K562 (cell line): ENCODE results near the gene PCNX3. TPM values are rescaled to one million over a fixed set of nuclear protein-coding genes. Genes with fewer than 3 reads are reported as not detected.

ENCODE experiments used
- C11orf30 ChIP-seq: fragments of 450-650 bp; IDR thresholded peaks from 2 replicates; pipeline ENCODE4 v1.6.1; 2016; ENCODE audit warnings: low read depth, mild to moderate bottlenecking
- CXXC5 ChIP-seq: fragments of 250-450 bp; sonication (Bioruptor Pico); IDR thresholded peaks from 2 replicates; pipeline ENCODE4 v1.8.0; 2022; ENCODE audit warnings: inconsistent platforms, mild to moderate bottlenecking, moderate library complexity
- HOXB6 ChIP-seq: fragments of 250-450 bp; sonication (Bioruptor Pico); IDR thresholded peaks from 2 replicates; pipeline ENCODE4 v1.5.1; 2022; ENCODE audit warnings: mild to moderate bottlenecking, borderline replicate concordance
- KAT2B ChIP-seq: IDR thresholded peaks from one replicate; pipeline ENCODE4 v1.6.1; 2012; ENCODE audit warnings: low read depth, mild to moderate bottlenecking, control low read depth, inconsistent platforms, low read length, moderate library complexity
- NFATC3 ChIP-seq: fragments of 450-650 bp; IDR thresholded peaks from 2 replicates; pipeline ENCODE4 v1.6.1; 2017; ENCODE audit warnings: mild to moderate bottlenecking
- NFRKB ChIP-seq: fragments of 450-650 bp; IDR thresholded peaks from 2 replicates; pipeline ENCODE4 v1.6.1; 2016; ENCODE audit warnings: low read depth
- NR1H2 ChIP-seq: sonication (generic); formaldehyde crosslinking; IDR thresholded peaks from 2 replicates; pipeline ENCODE4 v1.4.0; 2020; ENCODE audit warnings: mild to moderate bottlenecking, missing genetic modification reagents
- RBM14 ChIP-seq: fragments of 200-400 bp; formaldehyde crosslinking; IDR thresholded peaks from 2 replicates; pipeline ENCODE4 v1.6.1; 2018; ENCODE audit warnings: low read depth, mild to moderate bottlenecking, low read length, moderate library complexity, borderline replicate concordance; ENCODE audit not compliant: insufficient read depth
- RBM34 ChIP-seq: fragments of 200-400 bp; formaldehyde crosslinking; IDR thresholded peaks from 2 replicates; pipeline ENCODE4 v1.6.1; 2018; ENCODE audit warnings: low read length, borderline replicate concordance; ENCODE audit not compliant: insufficient read depth
- SIRT6 ChIP-seq: IDR thresholded peaks from one replicate; pipeline ENCODE4 v1.6.1; 2012; ENCODE audit warnings: low read depth, mild to moderate bottlenecking, control low read depth, inconsistent platforms, low read length, moderate library complexity
- SMAD1 ChIP-seq: fragments of 150-350 bp; IDR thresholded peaks from 2 replicates; pipeline ENCODE4 v1.6.1; 2014; ENCODE audit warnings: low read length, low read depth; ENCODE audit not compliant: partially characterized antibody
- SNIP1 ChIP-seq: fragments of 450-650 bp; IDR thresholded peaks from 2 replicates; pipeline ENCODE4 v1.7.1; 2017; ENCODE audit warnings: low read depth, mild to moderate bottlenecking
- SOX6 ChIP-seq: fragments of 450-650 bp; IDR thresholded peaks from 2 replicates; pipeline ENCODE4 v1.6.1; 2014; ENCODE audit warnings: mild to moderate bottlenecking
- USF2 ChIP-seq: sonication (generic); formaldehyde crosslinking; IDR thresholded peaks from 2 replicates; pipeline ENCODE4 v1.5.0; 2020; ENCODE audit warnings: missing genetic modification reagents
- ZBTB2 ChIP-seq: fragments of 450-650 bp; IDR thresholded peaks from 2 replicates; pipeline ENCODE4 v1.6.1; 2016; ENCODE audit warnings: antibody characterized with exemption
- ZBTB5 ChIP-seq: fragments of 450-650 bp; IDR thresholded peaks from 2 replicates; pipeline ENCODE4 v1.6.1; 2017; ENCODE audit warnings: antibody characterized with exemption
- ZEB2 ChIP-seq: fragments of 450-650 bp; IDR thresholded peaks from 2 replicates; pipeline ENCODE4 v1.6.1; 2016
- ZFP1 ChIP-seq: fragments of 450-650 bp; formaldehyde crosslinking; IDR thresholded peaks from 2 replicates; pipeline ENCODE4 v1.4.0; 2020; ENCODE audit warnings: mild to moderate bottlenecking, mixed read lengths
- ZNF134 ChIP-seq: fragments of 250-450 bp; sonication (Bioruptor Pico); conservative IDR thresholded peaks from 2 replicates; pipeline ENCODE4 v1.4.0; 2020
- ZNF707 ChIP-seq: fragments of 250-450 bp; sonication (Bioruptor Pico); conservative IDR thresholded peaks from 2 replicates; pipeline ENCODE4 v1.8.0; 2022; ENCODE audit warnings: inconsistent platforms, mild to moderate bottlenecking, moderate library complexity
- polyA plus RNA-seq, 8 experiments: library from polyadenylated mRNA; depleted of rRNA in 4 of 8; stranded (reverse) in 5 of 8; unstranded in 3 of 8; fragments of >200 nt; fragmentation: Nextera tagmentation in 2 of 8; fragmentation: Illumina TruSeq in 1 of 8; extraction: Ambion mirVana in 2 of 8; extraction: Trizol in 1 of 8; gene quantifications; 2 replicates each; pipeline versions ENCODE4 v1.2.1 to v1.2.3, GENCODE V29; 2011 to 2014; ENCODE audit warnings: inconsistent platforms in 1 of 8, missing spikeins in 1 of 8
- total RNA-seq, 7 experiments: library from RNA; depleted of rRNA in 6 of 7; stranded (reverse); fragments of >200 nt in 6 of 7; fragmentation: Illumina TruSeq in 2 of 7; extraction: Trizol in 2 of 7; gene quantifications; 2 replicates each; pipeline versions ENCODE4 v1.2.1 to v1.2.3, GENCODE V29; 2011 to 2021; ENCODE audit warnings: low replicate concordance in 1 of 7
- TF ChIP-seq, protein P1 (sequence below): fragments of 250-450 bp; sonication (Bioruptor Pico); IDR thresholded peaks from 2 replicates; pipeline ENCODE4 v1.6.1; 2021; ENCODE audit warnings: mild to moderate bottlenecking
- TF ChIP-seq, protein P2 (sequence below), 3 experiments: IDR thresholded peaks in 2 of 3; conservative IDR thresholded peaks in 1 of 3; 2 replicates each; pipeline ENCODE4 v1.5.1; 2011 to 2012; ENCODE audit warnings: low read length in 3 of 3, mild to moderate bottlenecking in 3 of 3, control low read depth in 2 of 3, improper control_type of control experiment in 1 of 3, inconsistent platforms in 1 of 3, low read depth in 1 of 3, mixed read lengths in 1 of 3, moderate library complexity in 1 of 3; ENCODE audit not compliant: insufficient read depth in 2 of 3

The PCNX3 gene
- total and polyA plus RNA-seq, 9 of the 15 experiments (the other 6 are each of a cell fraction or from before 2014, with no cell fraction given) = 0.11 to 47.8 (median 12.8) TPM

DNA sequence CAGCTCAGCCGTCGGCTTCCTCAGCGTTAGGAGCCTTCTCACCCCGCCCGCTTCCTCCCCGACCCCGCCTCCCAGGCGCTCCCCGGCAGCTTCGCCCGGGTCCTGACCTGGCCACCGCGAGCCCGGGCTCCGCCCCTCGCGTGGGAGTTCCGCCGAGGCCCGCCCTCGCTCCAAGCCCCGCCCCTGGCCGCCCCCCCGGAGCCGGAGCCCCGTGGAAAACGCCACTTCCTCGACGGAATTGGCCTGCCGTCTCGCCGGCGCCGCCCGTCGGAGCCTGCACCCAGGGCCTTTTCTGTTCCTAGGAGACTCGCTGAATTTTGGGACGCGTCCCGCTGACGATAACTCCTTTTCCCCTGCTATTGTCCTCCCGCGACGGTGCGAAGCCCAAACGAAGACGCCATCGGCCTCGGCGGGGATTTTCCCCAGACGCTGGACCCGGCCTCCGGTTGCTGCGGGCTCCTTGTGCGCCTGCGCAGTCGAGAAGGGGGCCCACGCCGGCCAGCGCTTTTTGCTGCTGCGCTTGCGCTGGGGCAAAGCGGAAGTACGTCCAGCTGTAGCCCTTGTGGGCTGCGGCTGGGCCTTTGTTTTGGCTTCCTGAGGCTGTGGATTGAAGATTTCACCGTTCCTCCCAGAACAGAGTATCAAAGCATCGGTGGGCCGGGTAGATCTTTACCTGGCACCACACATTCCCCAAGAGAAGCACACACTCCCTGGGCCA lies 37.1 kb downstream of the PCNX3 start (continued):
- TF ChIP-seq ZBTB5 (no peak), ZNF707 (CRISPR knock-in tag) (no peak), SIRT6 (no peak), NFRKB (no peak), ZFP1 (CRISPR knock-in tag) (no peak), ZNF134 (no peak), RBM34 (no peak), KAT2B (no peak), ZBTB2 (peak; percentile 98), SMAD1 (peak; percentile 31), NR1H2 (CRISPR knock-in tag) (no peak), SOX6 (peak; percentile 65; the same call in 1 of the 2 replicates), RBM14 (no peak), NFATC3 (no peak), HOXB6 (CRISPR knock-in tag) (no peak), C11orf30 (no peak), ZEB2 (no peak), CXXC5 (CRISPR knock-in tag) (peak; percentile 82), SNIP1 (no peak), USF2 (no peak)
- TF ChIP-seq, protein P1, sequence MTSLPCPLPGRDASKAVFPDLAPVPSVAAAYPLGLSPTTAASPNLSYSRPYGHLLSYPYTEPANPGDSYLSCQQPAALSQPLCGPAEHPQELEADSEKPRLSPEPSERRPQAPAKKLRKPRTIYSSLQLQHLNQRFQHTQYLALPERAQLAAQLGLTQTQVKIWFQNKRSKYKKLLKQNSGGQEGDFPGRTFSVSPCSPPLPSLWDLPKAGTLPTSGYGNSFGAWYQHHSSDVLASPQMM (CRISPR knock-in tag) = no peak
- TF ChIP-seq, protein P2, sequence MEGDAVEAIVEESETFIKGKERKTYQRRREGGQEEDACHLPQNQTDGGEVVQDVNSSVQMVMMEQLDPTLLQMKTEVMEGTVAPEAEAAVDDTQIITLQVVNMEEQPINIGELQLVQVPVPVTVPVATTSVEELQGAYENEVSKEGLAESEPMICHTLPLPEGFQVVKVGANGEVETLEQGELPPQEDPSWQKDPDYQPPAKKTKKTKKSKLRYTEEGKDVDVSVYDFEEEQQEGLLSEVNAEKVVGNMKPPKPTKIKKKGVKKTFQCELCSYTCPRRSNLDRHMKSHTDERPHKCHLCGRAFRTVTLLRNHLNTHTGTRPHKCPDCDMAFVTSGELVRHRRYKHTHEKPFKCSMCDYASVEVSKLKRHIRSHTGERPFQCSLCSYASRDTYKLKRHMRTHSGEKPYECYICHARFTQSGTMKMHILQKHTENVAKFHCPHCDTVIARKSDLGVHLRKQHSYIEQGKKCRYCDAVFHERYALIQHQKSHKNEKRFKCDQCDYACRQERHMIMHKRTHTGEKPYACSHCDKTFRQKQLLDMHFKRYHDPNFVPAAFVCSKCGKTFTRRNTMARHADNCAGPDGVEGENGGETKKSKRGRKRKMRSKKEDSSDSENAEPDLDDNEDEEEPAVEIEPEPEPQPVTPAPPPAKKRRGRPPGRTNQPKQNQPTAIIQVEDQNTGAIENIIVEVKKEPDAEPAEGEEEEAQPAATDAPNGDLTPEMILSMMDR (IDR thresholded peaks at IDR 0.05 in 2 of 3, conservative IDR thresholded peaks at IDR 0.05 in 1 of 3; ENCODE audit: insufficient read depth in 2 of 3, low read depth in 1 of 3, low read length in 3 of 3) = no peak
